Neural progenitor cell (in vitro differentiated cells): ENCODE data around the gene PAQR3. TPM values are rescaled to one million over a fixed set of nuclear protein-coding genes. Genes with fewer than 3 reads are reported as not detected.

Experiments
- DNase-seq: peaks from one replicate; pipeline ENCODE4 v3.0.0-alpha.2; 2016; ENCODE audit warnings: low spot score
- H2AFZ ChIP-seq: fragments of 200-600 bp; sonication (generic); replicated peaks from 2 replicates; pipeline ENCODE4 v1.6.1; 2016; ENCODE audit warnings: antibody characterized with exemption
- H3F3A ChIP-seq: fragments of 200-600 bp; sonication (generic); 2 replicates; pipeline ENCODE4 v1.6.1; 2016; ENCODE audit warnings: antibody characterized with exemption, low read depth
- H3K27ac ChIP-seq: fragments of 200-600 bp; sonication (generic); 2 replicates; pipeline ENCODE4 v1.5.1; 2016; ENCODE audit warnings: mild to moderate bottlenecking
- H3K27me3 ChIP-seq: fragments of 200-600 bp; sonication (generic); 2 replicates; pipeline ENCODE4 v1.6.1; 2016; ENCODE audit warnings: mild to moderate bottlenecking, moderate library complexity
- H3K36me3 ChIP-seq: fragments of 200-600 bp; sonication (generic); 2 replicates; pipeline ENCODE4 v1.5.1; 2016
- H3K4me1 ChIP-seq: fragments of 200-600 bp; sonication (generic); 2 replicates; pipeline ENCODE4 v1.6.1; 2016; ENCODE audit warnings: mixed run types
- H3K4me2 ChIP-seq: fragments of 200-600 bp; sonication (generic); 2 replicates; pipeline ENCODE4 v1.6.1; 2016
- H3K4me3 ChIP-seq: fragments of 200-600 bp; sonication (generic); 2 replicates; pipeline ENCODE4 v1.5.1; 2016
- H3K79me2 ChIP-seq: fragments of 200-600 bp; sonication (generic); 2 replicates; pipeline ENCODE4 v1.6.1; 2016; ENCODE audit warnings: low read depth
- H3K9ac ChIP-seq: fragments of 200-600 bp; sonication (generic); 2 replicates; pipeline ENCODE4 v1.6.1; 2016
- H3K9me3 ChIP-seq: fragments of 200-600 bp; sonication (generic); 2 replicates; pipeline ENCODE4 v1.5.1; 2016; ENCODE audit warnings: low read depth
- H4K20me1 ChIP-seq: fragments of 200-600 bp; sonication (generic); 2 replicates; pipeline ENCODE4 v1.6.1; 2016; ENCODE audit warnings: low read depth
- H3K27ac Mint-ChIP-seq: 3 replicates; pipeline ENCODE4 v1.8.0; 2021; ENCODE audit warnings: mixed read lengths
- H3K27me3 Mint-ChIP-seq: 2 replicates; pipeline ENCODE4 v1.8.0; 2022; ENCODE audit warnings: low read depth, mild to moderate bottlenecking, inconsistent platforms, moderate library complexity, mixed read lengths; ENCODE audit not compliant: insufficient read depth
- H3K36me3 Mint-ChIP-seq: 3 replicates; pipeline ENCODE4 v1.8.0; 2021; ENCODE audit warnings: mixed read lengths
- H3K4me1 Mint-ChIP-seq: 3 replicates; pipeline ENCODE4 v1.8.0; 2021; ENCODE audit warnings: mixed read lengths
- H3K4me3 Mint-ChIP-seq: 3 replicates; pipeline ENCODE4 v1.8.0; 2021; ENCODE audit warnings: mild to moderate bottlenecking, moderate library complexity, mixed read lengths
- H3K9me3 Mint-ChIP-seq: 3 replicates; pipeline ENCODE4 v1.8.0; 2020; ENCODE audit warnings: mixed read lengths
- CTCF ChIP-seq: fragments of 200-600 bp; sonication (generic); IDR thresholded peaks from 2 replicates; pipeline ENCODE4 v1.5.1; 2017; ENCODE audit warnings: antibody characterized with exemption, mild to moderate bottlenecking
- EZH2 ChIP-seq: fragments of 200-600 bp; sonication (generic); IDR thresholded peaks from 2 replicates; pipeline ENCODE4 v1.6.1; 2017; ENCODE audit warnings: antibody characterized with exemption, mild to moderate bottlenecking, moderate library complexity
- EZH2phosphoT487 ChIP-seq: fragments of 200-600 bp; sonication (generic); IDR thresholded peaks from 2 replicates; pipeline ENCODE4 v1.6.1; 2017; ENCODE audit warnings: antibody characterized with exemption
- total RNA-seq: library from RNA; depleted of rRNA; stranded (reverse); fragments of >200 nt; gene quantifications from 2 replicates; pipeline ENCODE4 v1.2.3, GENCODE V29; 2015; ENCODE audit warnings: low replicate concordance

The PAQR3 gene
- total RNA-seq, 1 donor from 2014 or later: 80.8 TPM

- H3K27ac Mint-ChIP-seq: no peak overlapping the region
- no peak overlapping the region for H3K4me3 Mint-ChIP-seq
- Histone ChIP-seq H3K27ac (no peak overlapping the region), H3K4me1 (no peaks in the 10 kb centered on the region), H3F3A (no peaks in the 10 kb centered on the region), H3K9me3 (no peaks in the 10 kb centered on the region), H4K20me1 (no peaks in the 10 kb centered on the region), H3K36me3 (no peaks in the 10 kb centered on the region), H3K4me3 (no peak overlapping the region), H2AFZ (no peak overlapping the region), H3K4me2 (no peak overlapping the region), H3K79me2 (no peaks in the 10 kb centered on the region), H3K9ac (no peak overlapping the region), H3K27me3 (no peaks in the 10 kb centered on the region)
- DNase-seq: no peak
- H3K27me3 Mint-ChIP-seq: no peaks in the 10 kb centered on the region
- H3K36me3 Mint-ChIP-seq: no peaks in the 10 kb centered on the region
- H3K4me1 Mint-ChIP-seq: no peaks in the 10 kb centered on the region
- H3K9me3 Mint-ChIP-seq: peaks cover 3% of the 10 kb centered on the region
- TF ChIP-seq EZH2phosphoT487: no peak
- TF ChIP-seq EZH2: no peak
- no peak for TF ChIP-seq CTCF
These were observed 36.6 kb upstream of the PAQR3 start for GRCh38 chr4:78975865-78976264.

- Histone ChIP-seq H3K79me2 (no peaks in the 10 kb centered on the region), H3K27me3 (no peaks in the 10 kb centered on the region), H3K4me2 (no peak overlapping the region), H3K36me3 (no peaks in the 10 kb centered on the region), H3K9me3 (no peaks in the 10 kb centered on the region), H4K20me1 (no peaks in the 10 kb centered on the region), H3K4me3 (no peak overlapping the region), H3K9ac (no peak overlapping the region), H3F3A (no peaks in the 10 kb centered on the region), H3K4me1 (no peaks in the 10 kb centered on the region), H3K27ac (no peak overlapping the region), H2AFZ (peak overlapping the region; percentile 44)
- Mint-ChIP-seq H3K27ac (peak overlapping the region; percentile 28), H3K4me3 (no peak overlapping the region), H3K4me1 (no peaks in the 10 kb centered on the region), H3K27me3 (no peaks in the 10 kb centered on the region), H3K9me3 (peaks cover 2% of the 10 kb centered on the region), H3K36me3 (no peaks in the 10 kb centered on the region)
- no peak for DNase-seq
- no peak for TF ChIP-seq EZH2phosphoT487
- TF ChIP-seq EZH2: no peak
- no peak for TF ChIP-seq CTCF
These were observed 32.5 kb upstream of the PAQR3 start for GRCh38 chr4:78971776-78972175.

- H3K36me3 Mint-ChIP-seq: no peaks in the 10 kb centered on the region
- no peak overlapping the region for H3K27ac ChIP-seq
- H3K4me3 ChIP-seq: no peak overlapping the region
- no peaks in the 10 kb centered on the region for H3F3A ChIP-seq
- H3K79me2 ChIP-seq: no peaks in the 10 kb centered on the region
- no peak overlapping the region for H3K27ac Mint-ChIP-seq
- no peaks in the 10 kb centered on the region for H3K36me3 ChIP-seq
- no peaks in the 10 kb centered on the region for H3K9me3 ChIP-seq
- no peaks in the 10 kb centered on the region for H4K20me1 ChIP-seq
- H2AFZ ChIP-seq: peak overlapping the region; percentile 44
- no peak for DNase-seq
- H3K27me3 Mint-ChIP-seq: no peaks in the 10 kb centered on the region
- no peaks in the 10 kb centered on the region for H3K4me1 Mint-ChIP-seq
- no peaks in the 10 kb centered on the region for H3K27me3 ChIP-seq
- TF ChIP-seq CTCF (no peak), EZH2 (no peak), EZH2phosphoT487 (no peak)
- no peak overlapping the region for H3K9ac ChIP-seq
- no peaks in the 10 kb centered on the region for H3K4me1 ChIP-seq
- peaks cover 2% of the 10 kb centered on the region for H3K9me3 Mint-ChIP-seq
- H3K4me3 Mint-ChIP-seq: no peak overlapping the region
- no peak overlapping the region for H3K4me2 ChIP-seq
These were observed 32.1 kb upstream of the PAQR3 start for GRCh38 chr4:78971326-78971725.
